ENCODE data around the gene MFSD2B.
"Not testable (repeated sequence)": the region's sequence is repeated elsewhere in the genome, so short reads cannot be mapped to it uniquely, and the experiment has no call there.

MFSD2B gene, protein sequence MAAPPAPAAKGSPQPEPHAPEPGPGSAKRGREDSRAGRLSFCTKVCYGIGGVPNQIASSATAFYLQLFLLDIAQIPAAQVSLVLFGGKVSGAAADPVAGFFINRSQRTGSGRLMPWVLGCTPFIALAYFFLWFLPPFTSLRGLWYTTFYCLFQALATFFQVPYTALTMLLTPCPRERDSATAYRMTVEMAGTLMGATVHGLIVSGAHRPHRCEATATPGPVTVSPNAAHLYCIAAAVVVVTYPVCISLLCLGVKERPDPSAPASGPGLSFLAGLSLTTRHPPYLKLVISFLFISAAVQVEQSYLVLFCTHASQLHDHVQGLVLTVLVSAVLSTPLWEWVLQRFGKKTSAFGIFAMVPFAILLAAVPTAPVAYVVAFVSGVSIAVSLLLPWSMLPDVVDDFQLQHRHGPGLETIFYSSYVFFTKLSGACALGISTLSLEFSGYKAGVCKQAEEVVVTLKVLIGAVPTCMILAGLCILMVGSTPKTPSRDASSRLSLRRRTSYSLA

DNA sequence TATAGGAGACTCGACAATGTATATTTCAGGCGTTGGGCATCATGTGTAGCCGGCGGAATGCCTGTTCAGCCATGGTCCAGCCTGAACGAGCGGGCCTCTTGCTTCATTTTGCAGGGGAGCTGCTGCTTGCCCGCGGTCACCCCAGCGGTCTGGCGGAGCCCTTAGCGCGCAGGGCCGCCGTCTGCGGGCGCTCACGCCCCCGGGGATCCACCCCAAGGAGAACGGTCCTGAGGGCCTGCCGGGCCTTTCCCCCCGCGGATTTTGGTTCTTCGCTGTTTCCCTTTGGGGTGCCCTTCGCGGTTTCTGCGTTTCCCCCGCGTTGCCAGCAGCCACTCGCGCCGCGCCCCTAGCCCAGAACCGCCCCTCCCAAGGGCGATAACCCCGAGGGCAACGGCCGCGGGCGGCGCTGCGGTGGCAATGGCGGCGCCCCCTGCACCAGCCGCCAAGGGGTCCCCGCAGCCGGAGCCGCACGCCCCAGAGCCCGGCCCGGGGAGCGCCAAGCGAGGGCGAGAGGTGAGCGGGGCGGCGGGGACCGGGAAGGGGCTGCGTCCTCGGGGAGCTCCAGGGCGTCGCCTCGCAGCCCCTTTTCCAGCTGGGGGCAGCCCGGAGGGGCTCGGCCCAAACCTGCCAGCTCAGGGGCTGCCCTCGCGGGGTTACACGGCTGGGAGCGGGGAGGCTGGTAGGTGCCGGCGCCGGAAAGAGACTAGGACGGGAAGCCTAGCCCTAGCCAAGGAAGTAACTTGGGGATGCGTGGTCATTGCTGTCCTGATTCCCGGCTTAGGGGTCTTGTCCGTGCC, at the start of gene MFSD2B:
MFSD2B (plus strand) TSS at position 406 of the 797 bp plus-strand sequence; CDS start at position 418, 12 bp downstream.
- no peak for DNase-seq

DNA sequence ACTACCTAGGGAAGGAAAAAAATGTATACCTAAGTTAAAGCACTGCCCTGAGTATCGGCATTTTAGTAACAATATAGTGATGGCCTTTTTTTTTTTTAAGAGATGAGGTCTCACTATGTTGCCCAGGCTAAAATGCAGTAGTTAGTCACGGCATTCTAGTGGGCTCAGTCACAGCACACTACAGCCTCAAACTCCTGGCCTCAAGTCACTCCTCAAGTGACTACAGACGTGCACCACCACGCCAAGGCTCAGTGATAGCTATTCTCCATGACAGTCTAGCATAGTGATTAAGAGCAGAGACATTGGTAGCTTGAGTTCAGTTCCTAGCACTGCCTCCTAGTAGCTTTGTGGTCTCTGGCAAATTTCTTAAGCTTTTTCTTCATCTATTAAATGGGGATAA, 42.0 kb upstream of the MFSD2B start:
- no peak for DNase-seq

DNA sequence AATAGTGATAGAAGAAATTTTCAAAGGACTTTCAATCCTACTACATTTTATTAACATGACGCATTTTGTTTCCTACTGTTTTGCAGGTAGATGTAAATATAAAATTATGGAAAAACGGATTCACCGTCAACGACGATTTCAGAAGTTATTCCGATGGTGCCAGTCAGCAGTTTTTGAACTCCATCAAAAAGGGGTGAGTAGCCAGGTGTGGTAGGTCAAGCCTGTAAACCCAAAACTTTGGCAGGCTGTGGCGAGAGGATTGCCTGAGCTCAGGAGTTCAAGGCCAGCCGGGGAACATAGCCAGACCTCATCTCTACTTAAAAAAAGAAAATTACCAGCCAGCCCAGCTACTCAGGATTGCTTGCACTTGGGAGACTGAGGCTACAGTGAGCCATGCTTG, 33.0 kb upstream of the MFSD2B start:
- DNase-seq: no peak

DNA sequence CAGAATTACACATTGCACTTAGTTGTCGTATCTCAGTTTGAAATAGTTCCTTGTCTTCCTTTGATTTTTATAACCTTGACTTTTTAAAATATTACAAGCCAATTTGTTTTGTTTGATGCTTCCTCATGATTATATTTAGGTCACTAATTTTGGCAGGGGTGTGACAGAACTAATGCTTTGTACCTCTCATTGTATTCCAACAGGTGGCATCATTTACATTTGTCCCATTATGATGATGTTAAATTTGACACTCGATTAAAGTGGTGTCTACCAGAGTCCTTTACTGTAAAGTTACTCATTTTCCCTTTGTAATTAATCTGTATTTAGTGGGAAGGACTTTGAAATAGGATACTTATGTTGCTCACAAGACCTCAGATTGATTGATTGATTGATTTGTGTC, 21.5 kb upstream of the MFSD2B start:
- no peak for DNase-seq

DNA sequence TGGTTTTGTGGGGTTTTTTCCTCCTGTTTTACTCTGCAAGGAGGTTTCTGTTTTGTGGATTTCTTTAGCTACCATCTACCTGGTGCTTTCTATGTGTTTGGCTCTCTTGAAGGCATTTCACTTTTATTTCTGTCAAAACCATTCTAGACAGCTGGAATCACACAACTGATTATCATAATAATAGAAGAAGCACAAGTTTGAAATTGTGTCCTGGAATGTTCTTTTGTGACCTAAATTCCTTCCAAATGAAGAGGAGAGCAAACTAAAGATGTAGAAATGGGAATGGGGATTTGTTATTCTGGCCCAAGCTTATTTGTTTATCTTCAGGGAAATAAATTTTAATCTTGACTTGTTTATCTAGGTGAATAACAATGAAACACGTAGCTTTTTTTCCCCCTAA, 17.0 kb upstream of the MFSD2B start:
- DNase-seq: no peak

DNA sequence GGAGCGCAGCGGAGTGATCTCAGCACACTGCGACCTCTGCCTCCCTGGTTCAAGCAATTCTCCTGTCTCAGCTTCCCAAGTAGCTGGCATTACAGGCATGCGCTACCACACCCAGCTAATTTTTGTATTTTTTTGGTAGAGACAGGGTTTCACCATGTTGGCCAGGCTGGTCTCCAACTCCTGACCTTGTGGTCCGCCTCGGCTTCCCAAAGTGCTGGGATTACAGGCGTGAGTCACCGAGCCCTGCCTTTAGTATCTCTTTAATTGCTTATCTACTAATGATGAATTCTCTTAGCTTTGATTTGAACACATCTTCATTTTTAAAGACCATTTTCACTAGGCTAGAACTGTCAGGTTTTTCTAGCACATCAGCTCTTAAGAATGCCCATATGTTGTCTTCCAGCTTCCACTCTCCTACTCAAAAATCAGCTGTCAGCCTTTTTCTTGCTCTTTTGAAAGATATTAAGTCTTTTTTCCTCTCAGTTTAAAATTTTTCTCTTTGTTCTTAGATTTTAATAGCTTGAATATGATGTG, 16.1 kb upstream of the MFSD2B start:
- no peak for DNase-seq

DNA sequence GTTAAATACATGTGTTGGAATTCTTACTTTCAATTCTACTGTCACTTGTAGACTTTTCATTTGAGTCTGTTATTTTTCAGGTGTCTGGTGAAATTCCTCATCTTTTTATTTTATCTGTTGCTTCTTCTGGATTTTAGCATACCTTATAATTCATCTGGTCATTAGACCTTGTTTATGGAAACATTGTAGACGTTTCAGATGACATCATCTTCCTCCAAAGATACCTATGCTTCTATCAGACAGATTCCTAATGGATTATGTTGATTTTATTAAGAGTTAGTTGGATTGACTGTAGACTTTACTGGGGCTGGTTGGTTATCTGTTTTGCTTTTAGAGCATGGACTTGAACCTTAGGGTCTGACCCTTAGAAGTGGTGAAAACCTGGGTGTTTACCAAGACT, 15.3 kb upstream of the MFSD2B start:
- DNase-seq: no peak

DNA sequence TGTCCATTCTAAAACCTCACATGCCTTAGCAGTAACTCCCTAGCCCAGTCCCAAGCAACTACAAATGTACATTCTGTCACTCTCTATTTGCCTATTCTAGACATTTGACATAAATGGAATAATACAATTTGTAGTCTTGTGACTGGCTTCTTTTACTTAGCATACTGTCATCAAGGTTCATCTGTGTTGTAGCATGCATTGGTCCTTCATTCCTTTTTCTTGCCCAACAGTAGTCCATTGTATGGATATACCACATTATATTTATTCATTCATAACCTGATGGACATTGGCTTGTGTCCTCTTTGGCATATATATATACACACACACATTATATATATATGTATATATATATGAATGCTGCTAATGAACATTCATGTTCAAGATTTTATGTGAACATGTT, 2.2 kb upstream of the MFSD2B start:
- DNase-seq: no peak

DNA sequence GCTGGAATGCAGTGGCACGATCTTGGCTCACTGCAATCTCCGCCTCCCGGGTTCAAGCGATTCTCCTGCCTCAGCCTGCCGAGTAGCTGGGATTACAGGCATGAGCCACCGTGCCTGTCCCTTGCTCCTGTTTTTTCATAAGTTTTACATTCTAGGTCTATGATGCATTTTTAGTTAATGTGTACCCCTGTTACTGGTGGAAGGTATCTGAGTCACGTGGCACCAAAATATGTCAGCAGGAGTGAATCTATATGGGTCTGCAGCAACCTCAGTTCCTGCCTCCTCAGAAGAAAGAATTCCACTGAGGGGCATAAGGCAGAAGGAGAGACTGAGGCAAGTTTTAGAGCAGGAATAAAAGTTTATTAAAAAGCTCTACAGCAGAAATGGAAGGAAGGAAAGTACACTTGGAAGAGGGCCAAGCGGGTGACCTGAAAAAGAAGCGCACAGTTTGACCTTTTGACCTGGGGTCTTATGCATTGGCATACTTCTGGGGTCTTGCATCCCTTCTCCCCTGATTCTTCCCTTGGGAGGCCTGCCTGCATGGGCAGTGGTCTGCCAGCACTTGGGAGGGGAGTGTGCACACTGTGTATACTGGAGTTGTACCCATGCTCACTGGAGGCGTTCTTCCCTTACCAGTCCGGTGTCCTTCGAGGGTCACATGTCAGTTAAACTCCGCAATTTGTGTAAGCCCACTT, 1.1 kb upstream of the MFSD2B start:
- no peak for DNase-seq

DNA sequence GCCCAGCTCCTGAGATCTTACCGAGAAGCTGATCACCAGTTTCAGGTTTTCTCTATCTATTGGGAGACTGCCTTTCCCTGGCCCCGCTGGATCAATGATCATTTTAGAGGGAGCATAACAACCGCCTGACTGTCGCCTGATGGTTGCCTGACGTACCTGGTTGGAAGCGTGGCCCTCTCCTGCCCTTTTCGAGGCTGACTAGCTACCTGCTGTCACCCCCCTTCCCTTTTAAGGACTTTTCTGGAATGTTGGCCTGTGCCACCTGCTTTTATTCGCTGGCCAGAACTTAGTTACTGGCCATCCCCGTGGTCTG, 562 bp upstream of the MFSD2B start:
- DNase-seq: no peak

DNA sequence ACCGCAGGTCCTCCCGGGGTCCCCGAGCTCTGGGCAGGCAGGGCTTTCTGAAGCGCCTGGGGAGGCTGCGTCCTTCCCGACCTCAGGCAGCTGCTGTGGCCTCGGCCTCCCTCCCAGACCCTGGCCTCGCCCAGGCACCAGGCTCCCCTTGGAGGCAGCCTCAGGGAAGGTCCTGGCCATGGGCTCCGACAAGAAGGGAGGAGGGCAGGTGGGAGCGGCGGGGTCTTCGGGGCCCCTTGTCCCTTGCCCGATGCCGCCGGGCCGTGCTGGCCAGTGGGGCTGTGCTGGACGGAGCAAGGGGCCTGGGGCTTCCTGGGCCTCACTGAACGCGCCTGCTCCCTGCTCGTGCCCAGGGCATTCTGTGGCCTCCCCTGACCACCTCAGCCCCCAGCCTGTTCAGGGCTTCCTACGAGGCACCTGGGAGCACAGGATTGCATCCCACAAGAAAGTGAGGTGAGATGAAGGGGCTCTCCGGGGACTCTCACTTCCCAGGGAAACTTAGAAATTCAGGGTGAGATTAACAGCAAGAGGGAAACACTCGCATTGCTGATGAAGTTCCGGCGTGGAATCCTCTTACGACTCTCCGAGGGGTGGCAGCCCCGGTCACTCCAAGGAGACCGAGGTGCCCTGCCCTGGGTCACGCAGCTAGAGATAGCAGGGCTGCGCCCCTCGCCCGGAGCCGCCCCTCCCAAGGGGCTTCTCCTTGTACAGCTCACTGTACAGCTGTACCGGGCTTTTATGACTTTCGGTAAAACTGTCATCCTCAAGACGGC, 778 bp downstream of the MFSD2B start:
- no peak for DNase-seq

DNA sequence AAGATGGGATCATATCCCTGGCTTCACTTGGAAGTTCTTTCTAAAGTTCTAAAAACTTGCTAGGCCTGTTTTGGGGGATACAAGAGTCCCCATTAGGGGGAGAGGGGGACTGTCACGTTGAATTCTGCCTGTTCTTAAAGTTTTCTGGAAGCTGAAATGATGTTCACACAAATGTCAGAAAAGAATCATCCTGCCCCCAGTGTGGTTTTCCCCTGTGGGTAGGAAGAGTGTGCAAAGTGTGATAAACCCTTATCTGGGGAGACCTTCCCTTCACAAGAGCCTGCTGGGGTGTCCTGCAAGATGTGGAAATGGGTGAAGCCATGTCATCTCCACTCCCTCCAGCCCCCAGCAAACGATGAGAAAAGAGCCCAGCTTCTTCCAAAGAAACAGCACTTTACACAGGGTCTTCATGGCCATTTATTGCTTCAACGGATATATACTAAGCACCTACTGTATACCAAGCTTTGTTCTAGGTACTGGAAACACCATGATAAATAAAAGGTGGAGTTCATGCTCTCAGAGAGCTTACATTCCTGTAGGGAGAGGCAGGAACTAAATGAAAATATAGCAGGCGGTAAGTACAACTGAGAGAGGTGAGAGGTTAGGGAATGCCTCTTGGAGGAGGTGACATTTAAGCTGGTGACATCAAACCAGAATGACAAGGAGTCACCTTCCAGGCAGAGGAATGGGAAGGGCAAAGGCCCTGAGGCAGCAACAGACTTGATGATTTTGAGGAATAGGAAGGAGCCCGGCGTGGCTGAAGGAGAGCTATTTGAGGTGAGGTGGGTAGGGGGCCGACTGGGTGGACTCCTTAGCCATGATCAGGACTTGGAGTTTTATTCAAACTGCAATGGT, 1.6 kb downstream of the MFSD2B start:
- no peak for DNase-seq

DNA sequence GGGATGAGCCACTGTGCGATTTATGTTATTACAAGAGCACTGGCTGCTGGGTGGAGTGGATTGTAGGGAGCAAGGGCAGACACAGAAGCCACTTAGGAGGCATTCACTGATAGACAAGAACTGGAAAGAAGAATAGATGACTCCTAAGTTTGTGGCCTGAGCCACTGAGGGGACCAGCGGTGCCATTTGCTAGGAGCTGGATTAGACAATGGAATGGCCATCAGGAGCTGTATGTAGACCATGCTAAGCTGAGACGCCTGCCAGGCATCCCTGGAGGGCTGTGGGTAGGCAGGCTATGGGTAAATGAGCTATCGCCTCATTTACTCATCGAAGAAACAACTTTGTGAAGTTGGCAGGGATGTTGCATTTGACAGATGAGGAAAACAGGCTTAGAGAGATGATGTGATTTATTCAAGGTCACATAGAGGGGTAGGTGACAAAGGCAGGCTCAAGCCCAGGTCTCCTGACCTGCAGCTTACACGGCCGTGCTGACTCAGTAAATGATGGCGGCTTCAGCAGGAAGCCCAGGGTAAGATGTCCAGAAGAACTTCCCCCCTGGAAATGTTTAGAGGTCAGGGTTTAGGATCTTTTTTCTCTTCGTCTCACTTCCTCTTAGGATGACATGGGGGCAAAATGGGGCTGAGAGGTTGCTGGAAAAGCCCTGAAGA, 2.8 kb downstream of the MFSD2B start:
- no peak for DNase-seq

DNA sequence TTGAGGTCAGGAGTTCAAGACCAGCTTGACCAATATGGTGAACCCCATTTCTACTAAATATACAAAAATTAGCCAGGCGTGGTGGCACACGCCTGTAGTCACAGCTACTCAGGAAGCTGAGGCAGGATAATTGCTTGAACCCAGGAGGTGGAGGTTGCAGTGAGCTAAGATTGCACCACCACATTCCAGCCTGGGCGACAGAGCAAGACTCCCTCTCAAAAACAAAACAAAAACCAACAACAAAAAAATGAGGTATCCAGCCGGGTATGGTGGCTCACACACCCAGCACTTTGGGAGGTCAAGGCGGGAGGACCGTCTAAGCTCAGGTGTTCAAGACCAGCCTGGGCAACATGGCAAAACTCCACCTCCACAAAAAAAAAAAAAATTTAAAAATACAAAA, 5.0 kb downstream of the MFSD2B start:
- DNase-seq: not testable (repeated sequence)

DNA sequence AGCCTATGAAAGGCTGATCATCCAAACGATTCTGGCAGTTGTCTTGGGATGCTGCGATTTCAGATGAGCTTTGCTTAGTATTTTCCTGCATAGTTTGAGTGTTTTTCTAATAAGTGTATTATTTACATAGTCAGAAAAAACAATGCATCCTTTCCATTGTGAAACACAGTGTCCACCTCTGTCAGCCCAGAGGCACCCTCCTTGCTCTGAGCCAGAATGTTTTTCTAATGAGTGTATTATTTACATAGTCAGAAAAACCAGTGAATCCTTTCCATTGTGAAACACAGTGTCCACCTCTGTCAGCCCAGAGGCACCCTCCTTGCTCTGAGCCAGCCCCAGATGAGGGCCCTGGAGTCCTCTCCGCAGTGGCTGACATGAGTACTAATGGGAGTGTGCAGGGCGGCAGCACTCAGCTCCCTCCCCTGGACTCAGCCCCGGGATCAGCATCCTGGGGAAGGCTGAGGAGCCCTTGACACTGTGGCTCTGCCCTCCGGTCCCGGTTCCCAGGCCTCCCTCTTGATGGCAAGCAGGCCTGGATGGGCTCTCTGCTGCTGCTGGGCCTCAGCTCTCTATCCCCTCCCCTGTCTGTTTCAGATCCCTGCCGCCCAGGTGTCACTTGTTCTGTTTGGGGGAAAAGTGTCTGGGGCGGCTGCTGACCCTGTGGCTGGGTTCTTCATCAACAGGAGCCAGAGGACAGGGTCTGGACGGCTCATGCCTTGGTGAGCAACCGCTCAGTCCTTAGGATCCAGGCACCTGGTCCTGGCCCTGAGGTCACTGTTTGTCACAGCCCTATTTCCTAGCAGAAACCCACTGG, 5.9 kb downstream of the MFSD2B start:
- no peak for DNase-seq

DNA sequence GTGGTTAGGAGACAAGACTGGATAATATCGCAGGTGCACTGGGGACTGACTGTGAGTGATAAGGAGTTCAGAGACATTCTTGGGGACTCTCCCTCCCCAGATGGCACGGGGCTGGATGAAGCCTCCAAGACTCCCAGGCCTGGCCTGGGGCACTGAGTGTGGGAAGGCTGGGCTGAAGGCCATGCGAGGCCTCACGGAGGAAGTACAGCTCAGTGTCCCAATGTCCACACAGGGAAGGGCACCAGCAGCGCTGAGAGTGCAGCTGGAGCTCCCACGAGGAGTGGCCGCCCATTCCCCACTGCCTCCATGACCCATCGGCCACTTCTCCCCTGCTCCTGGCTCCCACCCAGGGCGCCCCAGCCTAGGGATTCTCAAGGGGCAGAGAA, 6.5 kb downstream of the MFSD2B start:
- DNase-seq: no peak

DNA sequence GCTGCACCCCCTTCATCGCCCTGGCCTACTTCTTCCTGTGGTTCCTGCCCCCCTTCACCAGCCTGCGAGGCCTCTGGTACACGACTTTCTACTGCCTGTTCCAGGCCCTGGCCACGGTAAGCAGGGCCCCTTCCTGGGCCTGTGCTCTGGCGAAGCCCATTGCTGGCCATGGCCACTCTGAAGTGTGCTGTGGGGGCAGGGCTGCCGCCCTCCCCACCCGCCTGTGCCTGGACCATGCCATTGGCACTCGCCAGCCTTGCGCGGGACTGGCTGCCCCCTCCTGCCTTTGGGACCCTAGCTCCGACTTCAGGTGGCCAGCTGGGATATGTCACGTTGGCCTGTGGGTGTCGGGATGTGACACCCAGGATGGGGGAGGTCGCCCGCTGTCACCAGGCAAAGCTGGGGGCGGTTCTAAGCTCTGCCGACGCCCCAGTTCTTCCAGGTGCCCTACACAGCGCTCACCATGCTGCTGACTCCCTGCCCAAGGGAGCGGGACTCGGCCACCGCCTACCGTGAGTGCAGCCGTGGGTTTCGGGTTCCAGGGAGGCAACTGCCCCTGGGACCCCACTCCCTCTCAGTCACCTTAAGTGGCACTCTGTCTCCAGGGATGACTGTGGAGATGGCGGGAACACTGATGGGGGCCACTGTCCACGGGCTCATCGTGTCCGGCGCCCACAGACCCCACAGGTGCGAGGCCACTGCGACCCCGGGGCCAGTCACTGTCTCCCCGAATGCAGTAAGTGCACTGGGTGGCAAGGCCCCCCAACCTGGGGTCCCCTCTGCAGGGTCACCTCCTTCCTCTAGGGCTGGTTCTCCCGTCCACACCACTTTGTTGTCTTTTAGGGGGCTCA, 7.2 kb downstream of the MFSD2B start:
- no peak for DNase-seq

DNA sequence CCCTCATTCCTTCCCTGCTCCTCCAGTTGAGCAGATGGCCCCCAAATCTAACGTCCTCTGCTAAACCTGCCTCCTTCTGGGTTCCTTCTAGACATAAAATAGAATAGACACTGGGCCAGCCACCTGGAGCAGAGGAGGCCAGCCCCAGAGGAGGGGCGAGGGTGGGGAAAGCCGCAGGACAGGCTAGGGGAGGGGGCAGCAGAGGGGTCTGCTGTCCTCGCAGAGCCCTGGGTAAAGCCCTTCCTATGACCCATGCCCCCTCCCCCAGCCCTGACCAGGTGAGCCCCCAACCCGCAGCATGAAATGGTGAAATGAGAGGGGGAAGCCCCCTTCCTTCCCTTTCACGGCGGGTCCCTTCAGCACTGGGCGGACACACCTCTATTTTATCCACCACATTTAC, 7.8 kb downstream of the MFSD2B start:
- DNase-seq: no peak

DNA sequence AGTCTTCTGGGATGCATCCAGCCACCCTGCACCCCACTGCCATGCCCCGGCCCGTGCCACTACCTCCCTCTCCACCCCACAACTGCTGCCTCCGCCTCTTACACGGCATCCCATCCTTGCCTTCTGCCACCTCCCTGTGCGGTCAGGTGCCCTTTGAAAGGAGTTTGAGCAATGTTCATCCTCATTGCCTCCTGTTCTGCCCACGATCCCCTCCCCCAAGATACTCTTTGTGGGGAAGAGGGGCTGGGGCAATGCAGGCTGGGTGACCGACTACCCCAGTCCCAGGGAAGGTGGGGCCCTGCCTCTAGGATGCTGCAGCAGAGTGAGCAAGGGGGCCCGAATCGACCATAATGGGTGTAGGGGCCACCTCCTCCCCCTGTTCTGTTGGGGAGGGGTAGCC, 8.4 kb downstream of the MFSD2B start:
- DNase-seq: no peak
